OCI-LY7 (cell line): ENCODE results near the gene CTR9. TPM values are rescaled to one million over a fixed set of nuclear protein-coding genes. Genes with fewer than 3 reads are reported as not detected.

Experiments used
- BruUV-seq: library from RNA; stranded (reverse); fragments of 400-500 nt; replicated peaks from 2 replicates; lab custom pipeline; 2021; lab: Mats Ljungman, UMichigan
- CTCF ChIA-PET: fragments of 300-600 bp; sonication (Branson Sonifier 250); formaldehyde crosslinking; loops from one replicate; lab custom pipeline; 2022; ENCODE audit warnings: antibody characterized with exemption; ENCODE audit not compliant: unreplicated experiment; lab: Charles Lee
- POLR2A ChIA-PET: fragments of 300-600 bp; sonication (Branson Sonifier 250); formaldehyde crosslinking; loops from one replicate; lab custom pipeline; 2022; ENCODE audit warnings: antibody characterized with exemption; lab: Charles Lee
- DNase-seq: peaks from one replicate; pipeline ENCODE4 v3.0.0-alpha.2; 2015; ENCODE audit warnings: low spot score
- H2AFZ ChIP-seq: fragments of 200-600 bp; sonication (generic), shearing (Covaris generic); 2 replicates; pipeline ENCODE4 v1.6.1; 2014; ENCODE audit warnings: mild to moderate bottlenecking, antibody characterized with exemption, low read length, moderate library complexity
- H3K27ac ChIP-seq: fragments of 200-600 bp; sonication (generic); 2 replicates; pipeline ENCODE4 v1.5.1; 2014; ENCODE audit warnings: mixed run types, low read depth, mild to moderate bottlenecking, moderate library complexity, low read length, inconsistent platforms; ENCODE audit not compliant: poor library complexity, severe bottlenecking
- H3K36me3 ChIP-seq: fragments of 200-600 bp; sonication (generic); 2 replicates; pipeline ENCODE4 v1.6.1; 2014; ENCODE audit warnings: mild to moderate bottlenecking, antibody characterized with exemption, low read length, moderate library complexity, mixed read lengths; ENCODE audit not compliant: insufficient read depth
- H3K4me1 ChIP-seq: fragments of 200-600 bp; sonication (generic); 2 replicates; pipeline ENCODE4 v1.5.1; 2014; ENCODE audit warnings: mild to moderate bottlenecking, low read length; ENCODE audit not compliant: insufficient read depth, poor library complexity, severe bottlenecking
- H3K4me2 ChIP-seq: fragments of 200-600 bp; sonication (generic); 2 replicates; pipeline ENCODE4 v1.6.1; 2014; ENCODE audit warnings: mild to moderate bottlenecking, low read length
- H3K4me3 ChIP-seq: fragments of 200-600 bp; sonication (generic); 2 replicates; pipeline ENCODE4 v1.5.1; 2014; ENCODE audit warnings: mild to moderate bottlenecking, low read depth, low read length; ENCODE audit not compliant: poor library complexity, severe bottlenecking
- H3K79me2 ChIP-seq: fragments of 200-600 bp; sonication (generic); 2 replicates; pipeline ENCODE4 v1.6.1; 2016; ENCODE audit warnings: low read depth, mild to moderate bottlenecking, low read length, moderate library complexity, mixed read lengths; ENCODE audit not compliant: insufficient read depth
- H3K9me2 ChIP-seq: fragments of 200-600 bp; sonication (generic); 2 replicates; pipeline ENCODE4 v1.6.1; 2016; ENCODE audit warnings: mild to moderate bottlenecking, low read length, mixed read lengths; ENCODE audit not compliant: insufficient read depth
- H3K9me3 ChIP-seq: fragments of 200-600 bp; sonication (generic); 2 replicates; pipeline ENCODE4 v1.6.1; 2014; ENCODE audit warnings: mild to moderate bottlenecking, mixed run types, low read length, mixed read lengths
- H4K20me1 ChIP-seq: fragments of 200-600 bp; sonication (generic); 2 replicates; pipeline ENCODE4 v1.6.1; 2014; ENCODE audit warnings: mild to moderate bottlenecking, antibody characterized with exemption, low read length, moderate library complexity, mixed read lengths; ENCODE audit not compliant: insufficient read depth
- CTCF ChIP-seq: fragments of 200-600 bp; sonication (generic); conservative IDR thresholded peaks from 2 replicates; pipeline ENCODE4 v1.5.1; 2014; ENCODE audit warnings: mild to moderate bottlenecking, antibody characterized with exemption, low read length, moderate library complexity, mixed read lengths
- EZH2phosphoT487 ChIP-seq: fragments of 200-600 bp; sonication (generic); IDR thresholded peaks from 2 replicates; pipeline ENCODE4 v1.6.1; 2018; ENCODE audit warnings: low read depth, borderline replicate concordance, mild to moderate bottlenecking, mixed run types, antibody characterized with exemption, low read length, moderate library complexity, mixed read lengths
- intact Hi-C: fragments of 100-400 bp; cut with micrococcal nuclease; formaldehyde crosslinking; loops from one replicate; pipeline ENCODE4 v1.10.0; 2022; ENCODE audit not compliant: unreplicated experiment
- total RNA-seq, 2 experiments: library from RNA; depleted of rRNA in 1 of 2; stranded (reverse); fragments of >200 nt in 1 of 2; shearing (Covaris generic) in 1 of 2; gene quantifications; 2 replicates each; pipeline ENCODE4 v1.2.3, GENCODE V29; 2014 to 2022

CTR9 gene
- total RNA-seq, 2 experiments from 2014 or later = 15.3 to 29.5 TPM

GRCh38 chr11:10716122-10716521 lies 34.9 kb upstream of the CTR9 start:
- Histone ChIP-seq H2AFZ (no peak overlapping the region), H3K36me3 (no peaks in the 10 kb centered on the region), H3K4me1 (no peaks in the 10 kb centered on the region), H3K79me2 (no peaks in the 10 kb centered on the region), H3K27ac (no peak overlapping the region), H3K9me2 (no peaks in the 10 kb centered on the region), H3K4me2 (no peak overlapping the region), H4K20me1 (no peaks in the 10 kb centered on the region), H3K9me3 (no peaks in the 10 kb centered on the region), H3K4me3 (no peak overlapping the region)
- ChIA-PET CTCF (no interaction called here), POLR2A (interaction anchor here (0.6 to 0.7 kb wide), 2 partner anchors 297 to 843 kb away, joined by 3 to 5 read pairs; no protein-coding TSS in a partner anchor)
- no TSS peak for BruUV-seq
- no peak for TF ChIP-seq CTCF
- no peak for TF ChIP-seq EZH2phosphoT487
- intact Hi-C loops = no loop called here
- no peak for DNase-seq

- no peak overlapping the region for H2AFZ ChIP-seq
- intact Hi-C loops = no loop called here
- H3K4me1 ChIP-seq = no peaks in the 10 kb centered on the region
- no peak overlapping the region for H3K4me3 ChIP-seq
- H3K9me2 ChIP-seq = no peaks in the 10 kb centered on the region
- no peak overlapping the region for H3K4me2 ChIP-seq
- no peaks in the 10 kb centered on the region for H3K9me3 ChIP-seq
- DNase-seq = no peak
- no peak overlapping the region for H3K27ac ChIP-seq
- ChIA-PET CTCF (no interaction called here), POLR2A (interaction anchor here (0.6 to 0.7 kb wide), 2 partner anchors 298 to 844 kb away, joined by 3 to 5 read pairs; no protein-coding TSS in a partner anchor)
- TF ChIP-seq CTCF (no peak), EZH2phosphoT487 (no peak)
- H4K20me1 ChIP-seq = no peaks in the 10 kb centered on the region
- BruUV-seq = no TSS peak
- H3K36me3 ChIP-seq = no peaks in the 10 kb centered on the region
- H3K79me2 ChIP-seq = no peaks in the 10 kb centered on the region
These were observed 34.3 kb upstream of the CTR9 start for GRCh38 chr11:10716543-10717259.

GRCh38 chr11:10719616-10720015 lies 31.4 kb upstream of the CTR9 start:
- H3K4me2 ChIP-seq = no peak overlapping the region
- H2AFZ ChIP-seq = no peak overlapping the region
- H3K4me3 ChIP-seq = no peak overlapping the region
- no peaks in the 10 kb centered on the region for H3K4me1 ChIP-seq
- intact Hi-C loops = no loop called here
- no peaks in the 10 kb centered on the region for H3K9me2 ChIP-seq
- no peaks in the 10 kb centered on the region for H3K9me3 ChIP-seq
- ChIA-PET POLR2A (no interaction called here), CTCF (no interaction called here)
- no TSS peak for BruUV-seq
- H4K20me1 ChIP-seq = no peaks in the 10 kb centered on the region
- DNase-seq = no peak
- no peak for TF ChIP-seq CTCF
- H3K27ac ChIP-seq = no peak overlapping the region
- H3K79me2 ChIP-seq = no peaks in the 10 kb centered on the region
- H3K36me3 ChIP-seq = no peaks in the 10 kb centered on the region
